Smooth muscle cell (in vitro differentiated cells): ENCODE measurements around the gene PFDN6. TPM values are rescaled to one million over a fixed set of nuclear protein-coding genes. Genes with fewer than 3 reads are reported as not detected.
A peak's percentile ranks its signal among the peaks of the same experiment; 100 is the strongest.

Experiments
- DNase-seq: peaks from one replicate; lab custom pipeline; 2025; ENCODE audit not compliant: unreplicated experiment; lab: John Stamatoyannopoulos, UW
- H2AFZ ChIP-seq: fragments of 200-600 bp; sonication (generic); 2 replicates; pipeline ENCODE4 v1.6.0; 2016; ENCODE audit warnings: antibody characterized with exemption, low read depth, mild to moderate bottlenecking
- H3F3A ChIP-seq: fragments of 200-600 bp; sonication (generic); 2 replicates; pipeline ENCODE4 v1.6.0; 2017; ENCODE audit warnings: antibody characterized with exemption, low read depth
- H3K27ac ChIP-seq: fragments of 200-600 bp; sonication (generic); 2 replicates; pipeline ENCODE4 v1.5.1; 2016; ENCODE audit warnings: low read depth, mild to moderate bottlenecking
- H3K27me3 ChIP-seq: fragments of 200-600 bp; sonication (generic); 2 replicates; pipeline ENCODE4 v1.6.1; 2016; ENCODE audit warnings: low read depth, mild to moderate bottlenecking
- H3K36me3 ChIP-seq: fragments of 200-600 bp; sonication (generic); 2 replicates; pipeline ENCODE4 v1.5.1; 2016; ENCODE audit warnings: low read depth
- H3K4me1 ChIP-seq: fragments of 200-600 bp; sonication (generic); 2 replicates; pipeline ENCODE4 v1.5.1; 2016; ENCODE audit warnings: low read depth
- H3K4me2 ChIP-seq: fragments of 200-600 bp; sonication (generic); 2 replicates; pipeline ENCODE4 v1.6.0; 2016; ENCODE audit warnings: mild to moderate bottlenecking
- H3K4me3 ChIP-seq: fragments of 200-600 bp; sonication (generic); 2 replicates; pipeline ENCODE4 v1.5.1; 2016; ENCODE audit warnings: mild to moderate bottlenecking
- H3K79me2 ChIP-seq: fragments of 200-600 bp; sonication (generic); 2 replicates; pipeline ENCODE4 v1.6.0; 2016; ENCODE audit warnings: low read depth, mild to moderate bottlenecking
- H3K9ac ChIP-seq: fragments of 200-600 bp; sonication (generic); 2 replicates; pipeline ENCODE4 v1.6.0; 2016; ENCODE audit warnings: low read depth
- H3K9me3 ChIP-seq: fragments of 200-600 bp; sonication (generic); replicated peaks from 2 replicates; pipeline ENCODE4 v1.5.1; 2016; ENCODE audit warnings: low read depth
- H4K20me1 ChIP-seq: fragments of 200-600 bp; sonication (generic); 2 replicates; pipeline ENCODE4 v1.6.0; 2016; ENCODE audit warnings: low read depth
- CTCF ChIP-seq: fragments of 200-600 bp; sonication (generic); IDR thresholded peaks from 2 replicates; pipeline ENCODE4 v1.5.1; 2017; ENCODE audit warnings: borderline replicate concordance, mild to moderate bottlenecking, antibody characterized with exemption; ENCODE audit not compliant: insufficient read depth, poor library complexity, severe bottlenecking
- WGBS: methylation state at CpG from one replicate; pipeline ENCODE4 v1.1.7; 2016; ENCODE audit warnings: low lambda C conversion rate; 5-methylcytosine and 5-hydroxymethylcytosine counted together
- polyA plus RNA-seq: library from polyadenylated mRNA; unstranded; fragments of >200 nt; fragmentation: Nextera tagmentation; extraction: Ambion mirVana; gene quantifications from 2 replicates; pipeline ENCODE4 v1.2.1, GENCODE V29; 2016
- total RNA-seq: library from RNA; depleted of rRNA; stranded (reverse); fragments of >200 nt; gene quantifications from 2 replicates; pipeline ENCODE4 v1.2.3, GENCODE V29; 2014

The PFDN6 gene
- total and polyA plus RNA-seq, 2 experiments from 2014 or later = 23.1 to 33.8 TPM

- DNase-seq = peak; percentile 78
- H3K4me1 ChIP-seq = peaks cover 15% of the 10 kb centered on the region
- H4K20me1 ChIP-seq = no peaks in the 10 kb centered on the region
- H3K4me2 ChIP-seq = peak overlapping the region; percentile 90
- WGBS = 7% methylated on average over 24 of the region's 28 CpGs
- H3K36me3 ChIP-seq = no peaks in the 10 kb centered on the region
- no peaks in the 10 kb centered on the region for H3K79me2 ChIP-seq
- H3K27me3 ChIP-seq = peaks cover 5% of the 10 kb centered on the region
- no peaks in the 10 kb centered on the region for H3K9me3 ChIP-seq
- H3K9ac ChIP-seq = peak overlapping the region; percentile 56
- no peaks in the 10 kb centered on the region for H3F3A ChIP-seq
- TF ChIP-seq CTCF = peak; percentile 91
- H3K4me3 ChIP-seq = peak overlapping the region; percentile 53
- peak overlapping the region; percentile 57 for H3K27ac ChIP-seq
- H2AFZ ChIP-seq = peak overlapping the region; percentile 75
Observed at GRCh38 chr6:33247977-33248642, 41.3 kb upstream of the PFDN6 start.

- Histone ChIP-seq H3K4me3 (peak overlapping the region; percentile 53), H2AFZ (peak overlapping the region; percentile 31), H3K27me3 (peaks cover under 1% of the 10 kb centered on the region), H3K9ac (peak overlapping the region; percentile 56), H3K9me3 (no peaks in the 10 kb centered on the region), H3K79me2 (no peaks in the 10 kb centered on the region), H3K4me2 (peak overlapping the region; percentile 90), H3K4me1 (peaks cover 15% of the 10 kb centered on the region), H3K36me3 (no peaks in the 10 kb centered on the region), H4K20me1 (no peaks in the 10 kb centered on the region), H3F3A (no peaks in the 10 kb centered on the region), H3K27ac (peak overlapping the region; percentile 57)
- WGBS = 12% methylated on average over 18 of the region's 18 CpGs
- no peak for TF ChIP-seq CTCF
- no peak for DNase-seq
Observed at GRCh38 chr6:33248643-33248931, 40.8 kb upstream of the PFDN6 start.

GRCh38 chr6:33248932-33249731 is 40.3 kb upstream of the PFDN6 start:
- TF ChIP-seq CTCF = no peak
- H3F3A ChIP-seq = no peaks in the 10 kb centered on the region
- peak; percentile 98 for DNase-seq

More at GRCh38 chr6:33248932-33249731, 40.3 kb upstream of the PFDN6 start:
- H3K4me2 ChIP-seq = peak overlapping the region; percentile 90
- no peaks in the 10 kb centered on the region for H3K9me3 ChIP-seq
- H2AFZ ChIP-seq = peak overlapping the region; percentile 57
- H3K27me3 ChIP-seq = no peaks in the 10 kb centered on the region
- no peaks in the 10 kb centered on the region for H3K36me3 ChIP-seq
- H3K79me2 ChIP-seq = no peaks in the 10 kb centered on the region
- H3K9ac ChIP-seq = peak overlapping the region; percentile 72
- no peaks in the 10 kb centered on the region for H4K20me1 ChIP-seq
- H3K4me1 ChIP-seq = peaks cover 15% of the 10 kb centered on the region
- WGBS = under 1% methylated on average over 58 of the region's 58 CpGs
- H3K4me3 ChIP-seq = peak overlapping the region; percentile 53
- H3K27ac ChIP-seq = peak overlapping the region; percentile 73
